AML-193 (cell line): ENCODE measurements around the gene SEZ6L2.
"Not testable (repeated sequence)": the region's sequence is repeated elsewhere in the genome, so short reads cannot be mapped to it uniquely, and the experiment has no call there.

Experiments
- DNase-seq, 2 experiments: peaks; one replicate each; lab custom pipeline; 2025; lab: John Stamatoyannopoulos, UW

SEZ6L2 gene

GRCh38 chr16:29899516-29900101, at the start of gene SEZ6L2:
SEZ6L2 (minus strand) TSS chr16:29899550; CDS start chr16:29899019, 531 bp downstream.
- no peak for DNase-seq

- DNase-seq, result no peak
Measured at GRCh38 chr16:29947897-29948296, 48.5 kb upstream of the SEZ6L2 start.

- no peak for DNase-seq
Measured at GRCh38 chr16:29943846-29944799, 44.8 kb upstream of the SEZ6L2 start.

GRCh38 chr16:29940656-29941055, 41.3 kb upstream of the SEZ6L2 start:
- DNase-seq, result no peak

GRCh38 chr16:29931750-29932149, 32.4 kb upstream of the SEZ6L2 start:
- not testable (repeated sequence) for DNase-seq

- DNase-seq, result no peak
Measured at GRCh38 chr16:29927070-29927905, 27.9 kb upstream of the SEZ6L2 start.

GRCh38 chr16:29926711-29927052, 27.3 kb upstream of the SEZ6L2 start:
- DNase-seq, result no peak

GRCh38 chr16:29925781-29926710, 26.7 kb upstream of the SEZ6L2 start, which contains the start of gene KCTD13:
KCTD13 (minus strand) TSS chr16:29926226; CDS start chr16:29926033, 193 bp downstream.
- DNase-seq, result peak; percentile 45 to 63

GRCh38 chr16:29925105-29925756, 25.9 kb upstream of the SEZ6L2 start:
- DNase-seq, result no peak

GRCh38 chr16:29922986-29923501, 23.7 kb upstream of the SEZ6L2 start:
- DNase-seq, result no peak

GRCh38 chr16:29922326-29922725, 23.0 kb upstream of the SEZ6L2 start:
- no peak for DNase-seq

GRCh38 chr16:29921034-29921385, 21.7 kb upstream of the SEZ6L2 start:
- no peak for DNase-seq

GRCh38 chr16:29920288-29921033, 21.1 kb upstream of the SEZ6L2 start:
- no peak for DNase-seq

GRCh38 chr16:29916979-29917378, 17.6 kb upstream of the SEZ6L2 start:
- DNase-seq, result no peak

GRCh38 chr16:29915590-29916247, 16.4 kb upstream of the SEZ6L2 start:
- DNase-seq, result no peak

- no peak for DNase-seq
Measured at GRCh38 chr16:29913514-29913913, 14.2 kb upstream of the SEZ6L2 start.

- no peak for DNase-seq
Measured at GRCh38 chr16:29912087-29912486, 12.7 kb upstream of the SEZ6L2 start.

GRCh38 chr16:29911676-29912010, 12.3 kb upstream of the SEZ6L2 start:
- no peak for DNase-seq
